A549 (cell line): ENCODE results near the gene HEMGN. TPM values are rescaled to one million over a fixed set of nuclear protein-coding genes. Genes with fewer than 3 reads are reported as not detected.

Experiments used
- ATAC-seq, 2 experiments: fragments of 200-7000 bp in 1 of 2; fragments of >200 bp in 1 of 2; cut with Nextera tagmentation in 1 of 2; cut with Tn5 transposase in 1 of 2; 3 replicates each; pipeline versions ENCODE4 v1.8.0 to v1.9.1; 2018 to 2020; ENCODE audit warnings: mild to moderate bottlenecking in 1 of 2, moderate library complexity in 1 of 2
- CTCF ChIA-PET: fragments of 300-600 bp; sonication (Branson Sonifier 250); formaldehyde crosslinking; extraction: SDS; loops from one replicate; lab custom pipeline; 2021; ENCODE audit warnings: antibody characterized with exemption, inconsistent platforms; lab: Yijun Ruan, JAX
- POLR2A ChIA-PET: fragments of 350-600 bp; formaldehyde crosslinking; extraction: SDS; loops from one replicate; lab custom pipeline; 2021; ENCODE audit warnings: antibody characterized with exemption, inconsistent platforms; lab: Yijun Ruan, JAX
- DNase-seq, 2 experiments: peaks; one replicate each; pipeline versions ENCODE4 v3.0.0 to v3.0.0-alpha.2; 2011 to 2016; ENCODE audit warnings: low read depth in 1 of 2, low spot score in 1 of 2
- FAIRE-seq: peaks from 2 replicates; lab custom pipeline; 2011; peaks lifted over from hg19 to GRCh38; lab: Jason Lieb, UNC
- H3K27ac ChIP-seq, 2 experiments: fragments of >200 bp; sonication (Bioruptor Twin); formaldehyde crosslinking; 3 replicates each; pipeline ENCODE4 v1.5.1; 2016 to 2017
- H3K4me1 ChIP-seq: fragments of >200 bp; sonication (Bioruptor Twin); formaldehyde crosslinking; 3 replicates; pipeline ENCODE4 v1.6.1; 2016
- H3K4me2 ChIP-seq: fragments of >200 bp; sonication (Bioruptor Twin); formaldehyde crosslinking; 3 replicates; pipeline ENCODE4 v1.6.1; 2016
- H3K4me3 ChIP-seq: fragments of >200 bp; sonication (Bioruptor Twin); formaldehyde crosslinking; 3 replicates; pipeline ENCODE4 v1.5.1; 2016
- H3K9me3 ChIP-seq: fragments of >200 bp; sonication (Bioruptor Twin); formaldehyde crosslinking; 3 replicates; pipeline ENCODE4 v1.6.1; 2016
- CBX8 ChIP-seq: fragments of 200-600 bp; sonication (generic); IDR thresholded peaks from 2 replicates; pipeline ENCODE4 v1.6.1; 2016
- E2F6 ChIP-seq: IDR thresholded peaks from 2 replicates; pipeline ENCODE4 v1.6.1; 2012; ENCODE audit warnings: low read depth, borderline replicate concordance
- EP300 ChIP-seq, 2 experiments: fragments of >200 bp; sonication (Bioruptor Twin); formaldehyde crosslinking; IDR thresholded peaks; 2 replicates in 1 of 2; 3 replicates in 1 of 2; pipeline ENCODE4 v1.6.1; 2016 to 2017
- ESRRA ChIP-seq: fragments of 150-350 bp; IDR thresholded peaks from 2 replicates; pipeline ENCODE4 v1.6.1; 2014; ENCODE audit warnings: mild to moderate bottlenecking, low read length, borderline replicate concordance
- HES2 ChIP-seq: fragments of >200 bp; sonication (Bioruptor Twin); formaldehyde crosslinking; IDR thresholded peaks from 2 replicates; pipeline ENCODE4 v1.6.1; 2016
- MAX ChIP-seq: IDR thresholded peaks from 2 replicates; pipeline ENCODE4 v1.6.1; 2012
- NFE2L2 ChIP-seq: fragments of 150-350 bp; conservative IDR thresholded peaks from 2 replicates; pipeline ENCODE4 v1.6.1; 2014; ENCODE audit warnings: low read length
- NPAS2 ChIP-seq: fragments of 250-450 bp; sonication (Bioruptor Pico); IDR thresholded peaks from 2 replicates; pipeline ENCODE4 v1.8.0; 2022; ENCODE audit warnings: mild to moderate bottlenecking, moderate library complexity, borderline replicate concordance
- PBX3 ChIP-seq: IDR thresholded peaks from 2 replicates; pipeline ENCODE4 v1.6.1; 2012
- POLR2A ChIP-seq: IDR thresholded peaks from 2 replicates; pipeline ENCODE4 v1.6.1; 2012; ENCODE audit warnings: mild to moderate bottlenecking, low read length
- RARB ChIP-seq: fragments of 250-450 bp; sonication (Bioruptor Pico); IDR thresholded peaks from 2 replicates; pipeline ENCODE4 v1.8.0; 2021; ENCODE audit warnings: mild to moderate bottlenecking, moderate library complexity
- RCOR1 ChIP-seq: fragments of 150-350 bp; IDR thresholded peaks from 2 replicates; pipeline ENCODE4 v1.6.1; 2014; ENCODE audit warnings: antibody characterized with exemption, low read length, low read depth
- REST ChIP-seq: fragments of 200-600 bp; sonication (generic); IDR thresholded peaks from 2 replicates; pipeline ENCODE4 v1.6.1; 2016; ENCODE audit warnings: antibody characterized with exemption, mild to moderate bottlenecking, moderate library complexity
- RNF2 ChIP-seq: fragments of 200-600 bp; sonication (generic); IDR thresholded peaks from 2 replicates; pipeline ENCODE4 v1.6.1; 2016; ENCODE audit warnings: low read depth, mild to moderate bottlenecking, antibody characterized with exemption, moderate library complexity, borderline replicate concordance
- SMC3 ChIP-seq: fragments of >200 bp; sonication (Bioruptor Twin); formaldehyde crosslinking; IDR thresholded peaks from 3 replicates; pipeline ENCODE4 v1.6.1; 2018; ENCODE audit warnings: inconsistent platforms
- TP53 ChIP-seq: fragments of 250-450 bp; sonication (Bioruptor Pico); IDR thresholded peaks from 2 replicates; pipeline ENCODE4 v1.5.0; 2021; ENCODE audit warnings: mild to moderate bottlenecking, moderate library complexity
- USF2 ChIP-seq: fragments of 450-650 bp; IDR thresholded peaks from 2 replicates; pipeline ENCODE4 v1.6.1; 2014; ENCODE audit warnings: antibody characterized with exemption
- WGBS: methylation state at CpG from one replicate; pipeline ENCODE4 v1.1.6; 2017; ENCODE audit errors: missing lambda C conversion rate; 5-methylcytosine and 5-hydroxymethylcytosine counted together
- polyA plus RNA-seq, 4 experiments: library from polyadenylated mRNA; depleted of rRNA in 3 of 4; stranded (reverse); fragments of >200 nt; fragmentation: RNase III in 1 of 4; extraction: RNeasy Plus Mini Kit Qiagen cat#74134 plus additional on column Dnase treatment in 1 of 4; gene quantifications; 2 replicates in 3 of 4; 3 replicates in 1 of 4; pipeline ENCODE4 v1.2.3, GENCODE V29; 2011 to 2017

The HEMGN gene
- polyA plus RNA-seq, 2 of the 4 experiments (the other 2 are of a cell fraction) = not detected

GRCh38 chr9:97964901-97965300, 26.9 kb upstream of the HEMGN start (continued):
- no peak for TF ChIP-seq REST
- TF ChIP-seq MAX = no peak

- 43% methylated on average over 2 of the region's 2 CpGs for WGBS
- H3K4me3 ChIP-seq = no peak overlapping the region
- ChIA-PET CTCF (interaction anchor here (1.1 to 3.8 kb wide), 4 partner anchors 9 to 71 kb away, joined by 3 to 17 read pairs (median 15); partner anchors contain the start of gene TRMO), POLR2A (no interaction called here)
- ATAC-seq (no peak), FAIRE-seq (no peak), DNase-seq (no peak)
- no peak overlapping the region for H3K27ac ChIP-seq
- no peaks in the 10 kb centered on the region for H3K9me3 ChIP-seq
- H3K4me2 ChIP-seq = no peak overlapping the region
- no peaks in the 10 kb centered on the region for H3K4me1 ChIP-seq
- TF ChIP-seq MAX (no peak), E2F6 (no peak), CBX8 (no peak), USF2 (no peak), HES2 (no peak), NFE2L2 (no peak), RNF2 (no peak), TP53 (no peak)
Observed at GRCh38 chr9:97963232-97963631, 25.3 kb upstream of the HEMGN start.

GRCh38 chr9:97962575-97962974, 24.6 kb upstream of the HEMGN start:
- POLR2A ChIA-PET = no interaction called here
- WGBS = 56% methylated on average over 5 of the region's 5 CpGs
- no peak for ATAC-seq
- Histone ChIP-seq H3K4me2 (no peak overlapping the region), H3K4me1 (no peaks in the 10 kb centered on the region), H3K4me3 (no peak overlapping the region), H3K27ac (no peak overlapping the region), H3K9me3 (no peaks in the 10 kb centered on the region)
- TF ChIP-seq PBX3 (no peak), SMC3 (no peak), ESRRA (no peak)
- CTCF ChIA-PET = interaction anchor here (1.5 to 3.8 kb wide), 5 partner anchors 10 to 72 kb away, joined by 5 to 17 read pairs (median 6); partner anchors contain the start of genes ANP32B and TRMO
- DNase-seq = no peak
- FAIRE-seq = no peak

- Histone ChIP-seq H3K9me3 (no peaks in the 10 kb centered on the region), H3K4me2 (no peak overlapping the region)
- TF ChIP-seq POLR2A (no peak), NPAS2 (CRISPR knock-in tag) (no peak), RARB (CRISPR knock-in tag) (no peak), REST (no peak), RCOR1 (no peak), USF2 (no peak), EP300 (IDR thresholded peaks at IDR 0.05) (no peak), MAX (no peak)
- TF ChIP-seq, all 56 proteins: peak for 0
- ChIA-PET POLR2A (no interaction called here), CTCF (interaction anchor here (1.0 to 3.8 kb wide), 6 partner anchors 10 to 72 kb away, joined by 3 to 17 read pairs (median 6); partner anchors contain the start of genes ANP32B and TRMO)
- FAIRE-seq (no peak), ATAC-seq (no peak), DNase-seq (no peak)
- Histone ChIP-seq H3K27ac (no peak overlapping the region), H3K4me3 (no peak overlapping the region), H3K4me1 (no peaks in the 10 kb centered on the region)
- 58% methylated on average over 4 of the region's 4 CpGs for WGBS
Observed at GRCh38 chr9:97962136-97962535, 24.2 kb upstream of the HEMGN start.
